GM18858 (cell line): ENCODE measurements around the gene ARL15.
"Not testable (repeated sequence)": the region's sequence is repeated elsewhere in the genome, so short reads cannot be mapped to it uniquely, and the experiment has no call there.

Source experiments
- ATAC-seq: cut with Tn5 transposase; IDR thresholded peaks from one replicate; pipeline ENCODE4 v1.9.1; 2021; ENCODE audit not compliant: unreplicated experiment

Gene ARL15

DNA sequence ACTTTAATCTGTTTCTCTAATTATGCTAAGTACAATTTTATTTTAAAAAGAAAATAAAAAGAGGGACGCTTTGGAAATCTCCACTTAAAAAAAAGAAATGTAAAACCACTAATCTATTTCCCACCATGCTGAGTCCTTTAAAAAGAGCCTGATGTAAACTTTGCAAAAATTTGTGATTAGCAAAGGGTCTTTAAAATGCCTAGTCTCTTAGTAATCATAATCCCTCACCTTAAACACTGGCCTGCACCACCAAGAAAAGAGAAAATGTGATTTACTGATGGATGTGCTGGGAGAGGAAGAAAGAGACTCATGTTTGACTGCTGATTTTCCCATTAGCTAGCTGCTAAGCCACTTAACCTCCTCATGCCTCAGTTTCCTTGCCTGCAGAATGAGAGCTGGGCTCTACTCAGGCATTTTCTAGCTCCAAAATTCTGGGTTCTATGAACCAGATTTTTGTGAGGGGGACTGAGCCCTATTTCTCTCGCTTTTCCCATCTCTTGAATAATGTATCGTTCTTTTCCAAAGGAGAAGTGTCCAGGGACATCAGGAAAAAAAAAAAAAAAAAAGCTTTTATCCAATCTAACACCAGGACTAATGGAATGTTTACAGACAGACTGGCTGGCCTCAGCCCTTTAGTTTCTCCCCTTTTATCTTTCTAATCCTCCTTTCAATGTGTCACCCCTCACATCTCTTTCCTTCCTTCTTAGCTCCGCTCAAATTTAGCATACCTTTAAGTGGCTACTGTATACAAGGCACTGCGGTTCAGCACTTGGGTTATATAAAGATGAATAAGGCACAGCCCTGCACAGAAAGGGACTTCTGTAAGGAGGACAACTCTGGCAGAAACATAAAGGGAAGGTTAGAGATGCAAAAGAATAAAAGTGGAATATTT is 312.4 kb downstream of the ARL15 start:
- ATAC-seq = no peak

DNA sequence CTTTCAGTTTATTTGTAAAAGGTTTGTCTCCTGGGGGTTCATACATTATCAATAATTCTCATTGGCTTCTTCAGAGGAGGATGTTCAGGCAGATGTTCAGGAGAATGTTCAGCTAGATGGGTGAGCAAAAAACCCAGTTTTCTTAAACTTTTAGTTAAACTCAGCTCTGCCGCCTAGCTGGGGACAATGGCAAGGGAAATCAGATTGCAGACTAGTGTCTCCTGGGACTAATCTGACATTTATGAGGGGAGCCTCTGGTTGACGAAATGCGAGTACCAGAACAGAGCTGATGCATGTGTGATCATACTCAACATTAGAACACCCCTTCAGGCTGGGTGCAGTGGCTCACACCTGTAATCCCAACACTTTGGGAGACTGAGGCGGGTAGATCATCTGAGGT is 314.4 kb downstream of the ARL15 start:
- no peak for ATAC-seq

DNA sequence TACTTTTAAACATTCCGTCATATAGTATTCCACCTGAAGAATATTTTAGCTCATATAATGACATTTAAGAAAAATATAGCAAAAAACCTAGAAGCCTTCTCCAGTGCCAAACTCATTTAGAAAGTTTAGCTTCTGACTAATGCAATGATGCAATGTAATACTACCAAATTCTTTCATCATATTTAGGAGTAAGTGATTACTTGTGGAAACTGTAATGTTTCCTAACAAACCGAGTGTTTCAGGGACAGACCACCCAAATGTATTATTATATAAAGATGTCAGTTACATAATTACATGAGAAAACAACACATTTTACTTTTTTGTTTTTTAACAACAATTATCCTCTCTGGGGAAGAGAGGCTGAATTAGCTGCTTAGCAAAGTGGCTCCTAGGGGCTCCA is 316.2 kb downstream of the ARL15 start:
- ATAC-seq = no peak

DNA sequence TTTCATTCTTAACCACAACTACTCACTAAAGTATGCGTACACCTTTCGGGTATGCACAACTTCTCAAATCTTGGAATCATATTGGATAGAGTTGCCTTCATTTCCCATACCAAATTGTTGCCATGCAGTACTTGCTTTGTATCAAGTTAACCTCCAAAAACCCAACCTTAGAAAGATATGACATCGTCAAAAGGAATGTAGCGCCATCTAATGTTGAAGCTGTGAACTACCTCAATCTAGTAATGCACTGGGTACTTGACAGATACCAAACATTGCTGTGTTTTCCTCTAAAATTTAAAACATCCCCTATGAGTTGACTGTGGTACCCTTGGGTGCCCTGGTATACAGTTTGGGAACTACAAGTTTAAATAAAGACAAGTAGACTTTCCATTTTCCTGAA is 318.4 kb downstream of the ARL15 start:
- no peak for ATAC-seq

DNA sequence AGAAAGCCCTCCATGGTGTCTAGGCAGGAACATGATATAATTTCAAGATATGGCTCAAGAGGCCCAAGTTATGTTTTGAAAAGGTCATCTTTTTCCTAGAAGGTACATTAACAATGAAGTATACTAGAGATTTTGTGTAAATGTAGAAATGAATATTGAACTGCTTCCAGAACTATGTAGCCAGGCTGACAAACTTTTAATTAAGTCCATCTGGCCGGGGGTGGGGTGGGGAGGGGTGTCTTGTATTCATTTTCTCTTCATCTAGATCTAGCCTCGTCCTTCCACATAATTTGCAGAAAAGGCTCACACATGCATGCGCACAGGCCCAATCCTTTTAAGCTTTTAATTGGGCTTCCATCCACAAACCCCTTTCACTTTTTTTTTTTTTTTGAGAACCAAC is 323.3 kb downstream of the ARL15 start:
- ATAC-seq = no peak

DNA sequence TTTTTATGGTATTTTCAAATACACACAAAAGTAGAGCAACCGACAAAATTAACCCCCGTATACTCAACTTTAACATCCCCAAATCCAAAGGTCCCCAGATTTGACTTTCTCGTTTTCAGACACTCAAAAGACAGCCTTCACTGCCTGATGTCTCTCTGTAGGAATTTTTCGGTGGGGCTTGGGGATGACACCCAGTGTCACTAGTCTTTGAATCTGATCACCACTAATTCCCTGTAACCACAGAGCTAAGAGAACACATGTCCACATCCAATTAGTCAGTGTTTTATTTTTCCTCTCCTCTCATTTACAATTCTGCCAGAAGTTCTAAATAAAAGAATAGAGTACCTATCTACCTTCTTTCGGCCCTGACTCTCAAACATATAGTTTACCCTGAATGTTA is 324.6 kb downstream of the ARL15 start:
- ATAC-seq = no peak

DNA sequence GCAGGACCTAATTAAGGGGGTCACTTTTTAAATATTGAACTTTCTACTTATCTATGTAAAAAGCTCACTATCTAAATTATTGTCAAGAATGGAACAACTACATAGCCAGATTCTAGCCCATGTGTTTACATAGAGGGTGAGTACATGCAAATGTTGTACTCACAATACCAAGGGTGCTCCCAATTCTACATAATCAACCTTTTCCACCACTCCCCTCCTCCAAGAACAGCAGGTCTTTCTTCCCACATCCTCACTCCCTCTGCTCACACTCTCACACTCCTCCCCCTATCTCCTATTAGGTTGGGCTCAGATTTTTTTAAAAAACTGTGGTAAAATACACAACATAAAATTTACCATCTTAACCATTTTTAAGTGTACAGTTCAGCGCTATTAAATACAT is 325.4 kb downstream of the ARL15 start:
- ATAC-seq = no peak

DNA sequence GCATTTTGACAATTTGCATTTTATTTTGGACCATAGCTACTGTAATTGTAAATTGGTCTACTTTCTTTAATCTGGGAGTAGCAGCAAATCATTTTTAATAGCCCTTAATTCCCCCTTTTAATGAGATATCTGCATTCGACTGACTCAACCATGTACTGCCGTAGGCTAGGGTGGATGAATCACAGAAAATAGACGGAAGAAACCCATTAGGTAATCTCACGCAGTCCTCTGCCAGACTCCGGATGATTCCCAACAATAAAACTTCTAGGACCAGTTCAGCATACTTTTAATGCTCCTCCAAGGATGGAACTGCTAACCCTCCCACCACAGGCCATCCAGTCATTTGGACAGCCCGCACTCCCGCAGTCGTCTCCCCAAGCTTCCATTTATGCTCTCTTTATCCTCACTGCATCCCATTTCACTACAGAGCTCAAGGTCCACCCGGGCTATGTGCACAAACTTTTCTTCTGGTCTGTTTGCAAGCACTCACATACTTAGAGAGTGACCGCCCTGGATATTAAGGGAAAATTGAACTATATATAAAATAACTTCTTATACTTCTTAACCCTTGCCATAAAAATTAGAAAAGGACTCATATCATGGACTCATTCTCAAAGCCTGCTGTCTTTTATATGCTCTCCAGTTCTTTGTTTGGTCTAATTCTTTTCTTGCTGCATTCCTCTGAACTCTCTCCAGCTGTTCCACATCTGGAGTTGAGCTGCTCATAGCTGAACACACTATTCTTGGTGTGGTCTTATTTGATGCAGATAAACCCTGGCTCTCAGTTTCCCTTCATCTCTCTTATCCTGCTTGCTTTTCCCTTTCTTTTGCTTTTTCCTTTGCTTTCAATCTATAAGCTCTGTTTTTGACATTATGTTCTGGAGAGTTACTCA is 326.6 kb downstream of the ARL15 start:
- ATAC-seq = no peak

DNA sequence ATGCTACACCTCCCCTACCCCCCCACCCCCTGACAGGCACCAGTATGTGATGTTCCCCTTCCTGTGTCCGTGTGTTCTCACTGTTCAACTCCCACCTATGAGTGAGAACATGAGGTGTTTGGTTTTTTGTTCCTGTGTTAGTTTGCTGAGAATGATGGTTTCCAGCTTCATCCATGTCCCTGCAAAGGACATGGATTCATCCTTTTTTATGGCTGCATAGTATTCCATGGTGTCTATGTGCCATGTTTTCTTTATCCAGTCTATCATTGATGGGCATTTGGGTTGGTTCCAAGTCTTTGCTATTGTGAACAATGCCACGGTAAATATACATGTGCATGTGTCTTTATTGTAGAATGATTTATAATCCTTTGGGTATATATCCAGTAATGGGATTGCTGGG is 328.1 kb downstream of the ARL15 start:
- ATAC-seq = not testable (repeated sequence)

DNA sequence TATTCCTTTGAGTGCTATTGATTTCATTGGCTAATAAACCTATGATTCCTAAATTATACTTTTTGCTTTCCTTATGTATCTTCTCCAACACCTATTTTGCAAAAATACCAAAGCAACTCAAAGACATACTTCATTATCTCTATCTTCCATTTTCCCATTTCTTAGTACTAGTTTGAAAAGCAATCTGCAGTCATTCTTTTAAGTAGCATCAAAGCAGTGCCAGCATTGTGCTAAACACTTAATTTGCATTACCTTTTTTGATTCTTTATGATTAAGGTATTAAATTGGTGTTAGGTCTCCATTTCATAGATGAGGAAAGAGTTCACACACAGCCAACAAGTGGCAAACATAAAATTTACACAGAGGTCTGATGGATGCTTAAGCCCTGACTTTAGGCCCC is 330.3 kb downstream of the ARL15 start:
- no peak for ATAC-seq

DNA sequence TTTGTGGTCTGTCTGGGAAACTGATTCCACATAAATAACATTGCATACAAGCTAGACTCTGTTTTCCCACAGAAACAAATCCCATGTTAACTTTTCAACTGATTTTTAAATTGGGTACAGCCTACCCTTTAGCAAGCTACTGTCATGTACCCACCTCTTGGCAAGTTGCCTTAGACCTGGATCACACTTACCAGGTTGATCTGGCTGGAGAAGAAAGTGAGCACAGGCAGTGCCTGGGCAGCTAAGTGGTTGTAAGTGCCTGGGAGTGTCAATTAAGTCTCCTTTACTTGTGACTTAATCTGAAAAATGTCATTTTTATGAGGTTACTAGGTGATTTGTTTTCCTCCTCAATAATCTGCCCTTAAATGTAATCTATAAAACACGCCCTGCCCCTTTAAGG is 336.4 kb downstream of the ARL15 start:
- ATAC-seq = no peak

DNA sequence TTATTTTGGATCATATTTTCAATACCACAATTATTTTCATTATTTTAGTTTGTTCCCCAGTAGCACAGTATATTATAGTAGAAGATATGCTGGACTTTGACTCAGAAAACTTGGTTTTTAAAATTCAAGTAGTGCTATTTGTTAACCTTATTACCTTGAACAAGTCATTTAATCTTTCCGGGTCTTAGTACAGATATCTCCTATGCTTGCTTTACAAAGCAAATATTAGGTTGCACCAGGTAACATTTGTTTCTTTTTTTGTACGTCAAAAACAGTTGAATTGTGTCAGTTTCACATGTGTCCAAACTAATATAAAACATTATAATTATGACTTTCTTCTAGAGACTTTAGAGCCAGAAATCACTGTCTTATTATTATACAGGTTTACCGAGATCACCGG is 338.1 kb downstream of the ARL15 start:
- ATAC-seq = no peak

DNA sequence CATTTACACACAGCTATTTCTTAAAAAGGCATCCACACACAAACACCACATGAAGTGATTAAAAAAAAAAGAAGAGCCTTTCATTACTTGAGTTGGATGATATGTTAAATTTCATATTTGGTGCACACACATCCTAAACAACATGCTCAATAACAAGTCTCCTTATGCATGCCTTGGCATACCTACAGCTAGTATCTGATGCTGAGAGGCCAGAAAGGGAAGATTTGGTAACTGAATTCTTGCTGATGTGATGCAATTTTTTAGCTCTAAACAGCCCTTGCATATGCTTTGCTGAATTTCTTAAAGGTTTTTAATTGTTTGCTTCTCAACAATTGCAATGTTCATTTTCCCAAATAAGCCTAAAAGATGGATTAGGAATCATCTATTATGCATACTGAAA is 338.8 kb downstream of the ARL15 start:
- no peak for ATAC-seq

DNA sequence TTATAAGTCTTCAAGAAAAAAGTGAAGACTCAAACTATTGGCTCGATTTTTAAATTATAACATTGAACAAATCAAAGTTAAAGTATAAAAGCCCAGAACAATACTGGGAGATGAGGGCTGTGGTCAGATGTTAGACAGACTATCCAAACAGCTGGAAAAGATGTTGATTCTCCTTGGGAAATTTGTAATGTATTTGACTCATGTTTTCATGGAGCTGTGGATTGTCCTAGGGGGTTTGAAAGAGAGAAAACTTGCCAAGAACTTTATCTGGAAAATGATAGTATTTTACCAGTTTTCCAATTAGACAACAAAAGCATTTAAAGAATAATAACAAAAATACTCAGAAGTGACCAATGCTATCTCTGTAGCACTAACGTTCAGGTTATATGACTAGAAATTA is 339.2 kb downstream of the ARL15 start:
- ATAC-seq = no peak

DNA sequence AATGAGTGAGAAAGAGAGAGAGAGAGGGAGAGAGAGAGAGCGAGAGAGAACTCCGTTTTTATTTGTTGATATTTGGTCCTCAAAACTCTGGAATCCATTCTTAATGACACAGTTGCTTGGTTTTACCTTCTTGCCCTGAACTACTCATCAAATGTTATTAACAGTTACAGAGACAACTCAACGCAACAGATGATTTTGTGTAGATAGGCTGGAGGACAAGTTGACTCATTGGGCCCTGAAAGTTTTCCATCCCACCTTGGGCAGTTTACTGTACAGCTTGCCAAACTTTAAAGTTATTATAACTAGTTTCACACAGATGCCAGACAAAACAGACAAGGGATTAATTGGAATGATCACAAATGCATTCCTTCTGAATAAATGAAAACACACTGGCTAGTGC is 339.9 kb downstream of the ARL15 start:
- ATAC-seq = no peak

DNA sequence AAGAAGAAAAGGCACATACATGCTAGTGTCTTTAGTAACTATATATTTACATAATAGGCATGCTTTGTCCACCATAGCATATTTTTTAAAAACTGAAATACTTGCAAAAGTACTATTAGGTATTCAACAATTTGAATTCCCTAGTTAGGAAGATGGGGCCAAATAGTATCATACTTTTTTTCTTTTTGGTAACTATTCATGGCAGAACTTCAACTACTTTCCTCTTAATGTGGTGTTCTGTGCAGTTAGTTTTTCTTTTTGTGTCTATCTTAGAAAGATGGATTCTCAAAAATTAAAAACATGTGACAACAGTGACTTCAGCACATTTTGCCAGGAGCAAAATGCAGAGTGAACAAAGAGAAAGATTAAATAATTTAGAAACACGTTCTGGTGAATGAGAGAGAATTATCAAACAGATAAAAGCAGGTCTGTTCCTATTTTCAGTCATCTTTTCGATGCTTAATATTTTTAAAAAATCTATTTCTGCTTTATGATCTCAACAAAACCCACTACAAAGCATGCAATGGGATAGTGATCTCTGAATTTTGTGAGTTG is 341.1 kb downstream of the ARL15 start:
- ATAC-seq = no peak

DNA sequence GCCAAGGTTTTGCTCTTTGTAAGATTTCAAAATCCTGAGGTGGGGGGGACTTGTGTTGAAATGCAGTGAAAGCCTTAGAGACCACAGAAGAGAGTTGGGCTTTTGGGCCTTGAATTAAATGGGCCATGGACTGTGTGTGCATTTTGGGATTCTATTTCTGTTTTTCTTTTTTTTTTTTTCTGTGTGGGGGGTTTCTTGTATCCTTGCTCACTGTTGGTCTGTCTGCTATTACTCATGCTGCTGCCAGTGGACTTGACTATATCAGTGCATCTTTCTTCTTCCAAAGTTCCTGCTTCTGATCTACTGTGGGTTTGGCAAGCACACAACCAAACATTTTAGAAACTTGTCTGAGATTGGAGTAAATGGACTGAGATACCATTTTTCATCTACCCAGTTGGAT is 344.9 kb downstream of the ARL15 start:
- ATAC-seq = no peak

DNA sequence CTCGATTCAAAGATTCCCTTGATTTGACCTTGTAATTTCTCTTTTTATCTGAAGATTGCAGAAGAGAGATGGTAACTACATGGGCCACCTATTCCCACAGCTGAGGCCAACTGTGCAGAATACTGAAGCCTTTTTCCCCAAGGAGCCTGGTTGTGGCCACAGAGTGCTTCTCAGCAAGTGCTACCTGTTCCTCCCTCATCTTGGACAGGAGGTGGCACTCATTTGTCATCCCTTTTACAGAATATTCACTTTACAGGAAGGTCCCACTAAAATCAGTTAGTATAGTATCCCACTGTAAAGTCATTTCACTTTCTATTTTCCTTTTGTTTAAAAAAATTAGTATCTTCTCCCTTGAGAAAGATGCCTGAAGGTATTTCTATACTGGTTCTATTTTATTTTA is 346.4 kb downstream of the ARL15 start:
- no peak for ATAC-seq

DNA sequence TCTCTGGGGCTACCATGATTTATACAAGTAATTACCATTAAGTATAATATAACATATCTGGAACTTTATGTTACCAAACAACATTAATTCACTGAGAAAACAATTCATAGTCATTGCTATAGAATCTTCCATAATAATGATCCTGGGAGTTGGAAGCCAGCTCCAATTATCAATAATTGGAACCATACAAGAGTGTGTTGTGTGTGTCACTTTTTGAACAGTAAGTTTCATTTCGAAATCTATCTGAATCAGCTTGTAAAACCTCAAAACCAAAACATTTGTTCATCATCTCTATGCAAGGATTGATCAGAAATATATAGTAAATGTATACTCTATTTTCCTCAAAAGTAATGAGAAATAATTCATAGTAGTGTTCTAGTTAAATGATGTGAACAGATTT is 348.1 kb downstream of the ARL15 start:
- no peak for ATAC-seq

DNA sequence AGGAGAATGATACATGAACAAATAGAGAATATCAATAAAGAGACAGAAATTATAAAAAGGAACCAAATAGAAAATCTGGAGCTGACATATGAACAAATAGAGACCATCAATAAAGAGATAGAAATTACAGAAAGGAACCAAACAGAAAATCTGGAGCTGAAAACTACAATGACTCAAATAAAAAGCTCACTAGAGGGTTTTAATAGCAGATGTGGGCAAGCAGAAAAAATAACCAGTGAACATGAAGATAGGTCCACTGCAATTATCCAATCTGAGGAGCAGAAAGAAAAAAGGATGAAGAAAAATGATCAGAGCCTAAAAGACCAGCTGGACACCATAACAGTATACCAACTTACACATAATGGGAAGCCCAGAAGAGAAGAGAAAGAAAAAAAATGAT is 353.7 kb downstream of the ARL15 start:
- ATAC-seq = no peak

DNA sequence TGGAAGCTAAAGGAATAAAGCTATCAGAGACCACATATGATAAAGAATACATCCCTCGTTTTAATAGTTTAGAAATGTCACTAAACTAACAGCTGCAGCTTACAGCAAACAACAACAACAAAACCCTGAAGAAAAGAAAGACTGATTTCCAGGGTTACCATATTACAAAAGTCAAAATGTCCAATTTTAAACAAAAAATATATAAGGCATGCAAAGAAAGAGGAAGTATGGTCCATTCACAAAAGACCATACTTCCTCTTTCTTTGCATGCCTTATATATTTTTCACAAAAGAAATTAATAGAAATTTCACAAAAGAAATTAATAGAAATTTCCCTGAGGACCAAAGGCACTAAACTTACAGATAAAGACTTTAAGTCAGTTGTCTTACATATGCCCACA is 354.2 kb downstream of the ARL15 start:
- no peak for ATAC-seq

DNA sequence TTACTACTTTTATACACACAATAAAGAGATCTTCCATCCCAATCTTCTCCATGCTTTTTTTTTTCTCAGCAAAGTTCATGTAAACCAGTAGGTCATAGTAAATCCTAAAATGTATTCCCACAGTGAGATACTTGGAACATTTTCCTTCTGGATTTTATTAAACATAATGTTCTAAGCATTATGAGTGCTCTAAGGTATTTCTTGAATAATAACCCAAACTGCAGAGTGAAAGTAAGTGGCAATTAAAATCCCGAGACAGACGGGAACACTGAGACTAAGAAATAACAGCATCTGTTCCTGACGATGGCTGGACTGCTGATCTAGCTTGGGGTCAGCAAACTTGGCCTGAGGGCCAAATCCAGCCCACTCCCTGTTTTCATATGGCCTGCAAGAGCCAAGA is 359.8 kb downstream of the ARL15 start:
- ATAC-seq = no peak
